Endothelial cell of umbilical vein (primary cell): ENCODE results near the gene CTSL. TPM values are rescaled to one million over a fixed set of nuclear protein-coding genes. Genes with fewer than 3 reads are reported as not detected.
A peak's percentile ranks its signal among the peaks of the same experiment; 100 is the strongest.

ENCODE experiments used
- BruUV-seq: library from RNA; stranded (reverse); fragments of 400-500 nt; replicated peaks from 2 replicates; lab custom pipeline; 2021; lab: Mats Ljungman, UMichigan
- CTCF ChIA-PET: fragments of 300-600, 350-600 bp; sonication (Branson Sonifier 250); formaldehyde crosslinking; loops from one replicate; lab custom pipeline; 2021; ENCODE audit warnings: antibody characterized with exemption, inconsistent platforms; lab: Charles Lee
- POLR2A ChIA-PET: fragments of 300-600, 350-600 bp; sonication (Branson Sonifier 250); formaldehyde crosslinking; loops from one replicate; lab custom pipeline; 2021; ENCODE audit warnings: antibody characterized with exemption, inconsistent platforms; lab: Charles Lee
- DNase-seq: peaks from one replicate; pipeline ENCODE4 v3.0.0-alpha.2; 2011; ENCODE audit warnings: low read depth, low spot score
- FAIRE-seq: peaks from 2 replicates; lab custom pipeline; 2011; peaks lifted over from hg19 to GRCh38; lab: Jason Lieb, UNC
- H2AFZ ChIP-seq: 2 replicates; pipeline ENCODE4 v1.6.0; 2012; ENCODE audit warnings: low read depth, low read length, control low read depth, inconsistent platforms
- H3K27ac ChIP-seq: 2 replicates; pipeline ENCODE4 v1.5.1; 2011; ENCODE audit warnings: low read depth, mild to moderate bottlenecking, control low read depth, low read length, moderate library complexity; ENCODE audit not compliant: insufficient read depth
- H3K27me3 ChIP-seq, 2 experiments: 2 replicates each; pipeline versions ENCODE4 v1.6.0 to v1.6.1; 2011; ENCODE audit warnings: low read length in 2 of 2, mixed read lengths in 1 of 2; ENCODE audit not compliant: control insufficient read depth in 2 of 2, insufficient read depth in 2 of 2
- H3K36me3 ChIP-seq, 2 experiments: 2 replicates in 1 of 2; 3 replicates in 1 of 2; pipeline ENCODE4 v1.5.1; 2011; ENCODE audit warnings: low read length in 2 of 2, mild to moderate bottlenecking in 1 of 2, moderate library complexity in 1 of 2; ENCODE audit not compliant: control insufficient read depth in 2 of 2, insufficient read depth in 2 of 2; ENCODE audit errors: extremely low read depth in 1 of 2
- H3K4me1 ChIP-seq: 3 replicates; pipeline ENCODE4 v1.5.1; 2011; ENCODE audit warnings: mild to moderate bottlenecking, low read length; ENCODE audit not compliant: control insufficient read depth, insufficient read depth; ENCODE audit errors: extremely low read depth
- H3K4me2 ChIP-seq: 2 replicates; pipeline ENCODE4 v1.6.1; 2011; ENCODE audit warnings: low read length, control low read depth, mixed read lengths; ENCODE audit not compliant: insufficient read depth
- H3K4me3 ChIP-seq, 3 experiments: fragments of 200-600 bp in 1 of 3; sonication (generic), shearing (Covaris generic) in 1 of 3; replicated peaks in 1 of 3; 2 replicates each; pipeline ENCODE4 v1.5.1; 2011 to 2016; ENCODE audit warnings: control low read depth in 3 of 3, low read length in 3 of 3, mild to moderate bottlenecking in 2 of 3, inconsistent platforms in 1 of 3, low read depth in 1 of 3, moderate library complexity in 1 of 3; ENCODE audit not compliant: insufficient read depth in 1 of 3
- H3K79me2 ChIP-seq: 2 replicates; pipeline ENCODE4 v1.6.0; 2012; ENCODE audit warnings: low read length, inconsistent platforms; ENCODE audit not compliant: control insufficient read depth, insufficient read depth
- H3K9ac ChIP-seq: replicated peaks from 2 replicates; pipeline ENCODE3; 2011; ENCODE audit warnings: low read length, control low read depth; ENCODE audit not compliant: insufficient read depth; ENCODE audit errors: extremely low read depth
- H3K9me1 ChIP-seq: replicated peaks from 3 replicates; pipeline ENCODE4 v1.6.0; 2011; ENCODE audit warnings: mild to moderate bottlenecking, low read length; ENCODE audit not compliant: control insufficient read depth, insufficient read depth; ENCODE audit errors: extremely low read depth
- H3K9me3 ChIP-seq: replicated peaks from 2 replicates; pipeline ENCODE4 v1.5.1; 2012; ENCODE audit warnings: low read length, inconsistent platforms; ENCODE audit not compliant: control insufficient read depth, insufficient read depth
- H4K20me1 ChIP-seq: replicated peaks from 2 replicates; pipeline ENCODE3; 2011; ENCODE audit warnings: mild to moderate bottlenecking, low read length; ENCODE audit not compliant: control insufficient read depth, insufficient read depth; ENCODE audit errors: extremely low read depth
- CTCF ChIP-seq, 2 donors: IDR thresholded peaks; 1 replicate in 1 of 2; 2 replicates in 1 of 2; pipeline ENCODE4 v1.5.1; 2011; ENCODE audit warnings: low read length in 2 of 2, mild to moderate bottlenecking in 2 of 2, moderate library complexity in 2 of 2, control low read depth in 1 of 2, inconsistent platforms in 1 of 2, low read depth in 1 of 2; ENCODE audit not compliant: insufficient read depth in 1 of 2; ENCODE audit errors: extremely low read depth in 1 of 2
- EZH2 ChIP-seq: IDR thresholded peaks from 2 replicates; pipeline ENCODE4 v1.6.1; 2012; ENCODE audit warnings: borderline replicate concordance, low read depth, mild to moderate bottlenecking, moderate library complexity, low read length, inconsistent platforms; ENCODE audit not compliant: severe bottlenecking
- dilution Hi-C: fragments of 300-500 bp; cut with MboI; formaldehyde crosslinking; loops from one replicate; pipeline ENCODE4 v1.15.0; 2019; ENCODE audit warnings: low sequenced_read_pairs; ENCODE audit not compliant: extremely low pct_ligation_motif_present
- intact Hi-C: fragments of 100-400 bp; cut with micrococcal nuclease; formaldehyde crosslinking; loops from one replicate; pipeline ENCODE4 v1.10.0; 2022
- polyA plus RNA-seq, 4 experiments: library from polyadenylated mRNA; depleted of rRNA in 3 of 4; stranded (reverse) in 3 of 4; unstranded in 1 of 4; fragments of >200 nt; gene quantifications; 2 replicates each; pipeline versions ENCODE4 v1.2.1 to v1.2.3, GENCODE V29; 2011 to 2012; ENCODE audit warnings: missing spikeins in 1 of 4
- total RNA-seq: library from RNA; stranded (reverse); gene quantifications from 2 replicates; pipeline ENCODE4 v1.2.3, GENCODE V29; 2021

CTSL gene
- total and polyA plus RNA-seq, 2 donors (not counting 3 experiments of a cell fraction or from before 2014, with no cell fraction given), result 98.4 to 107 TPM

GRCh38 chr9:87678650-87679355 is 47.1 kb upstream of the CTSL start:
- Histone ChIP-seq H3K9ac (no peak overlapping the region), H3K9me3 (no peaks in the 10 kb centered on the region), H3K27me3 (no peaks in the 10 kb centered on the region), H3K9me1 (no peaks in the 10 kb centered on the region), H3K27ac (no peak overlapping the region), H3K4me3 (no peak overlapping the region), H3K4me1 (no peaks in the 10 kb centered on the region), H4K20me1 (no peaks in the 10 kb centered on the region), H3K4me2 (no peak overlapping the region), H2AFZ (no peak overlapping the region), H3K79me2 (no peaks in the 10 kb centered on the region), H3K36me3 (peaks cover 0 to 21% of the 10 kb centered on the region in 2 experiments)
- DNase-seq (peak; percentile 57), FAIRE-seq (peak; percentile 95)
- CTCF ChIA-PET, result interaction anchor here (2.3 to 3.6 kb wide), 3 partner anchors 134 to 341 kb away, joined by 15 to 35 read pairs (median 23); no protein-coding TSS in a partner anchor
- no TSS peak for BruUV-seq
- POLR2A ChIA-PET, result no interaction called here
- TF ChIP-seq CTCF (IDR thresholded peaks at IDR 0.05; ENCODE audit: extremely low read depth in 1 of 2, insufficient read depth in 1 of 2, low read depth in 1 of 2, low read length in 2 of 2), result peak; percentile 69 to 76
- no peak for TF ChIP-seq EZH2
- dilution Hi-C loops (no loop called here), intact Hi-C loops (loop anchor here (1.0 kb wide), 1 partner anchor 134 kb away; no protein-coding TSS in a partner anchor)
